GM18502 (cell line): ENCODE measurements around the gene CARM1.

ENCODE experiments used
- ATAC-seq: cut with Tn5 transposase; IDR thresholded peaks from one replicate; pipeline ENCODE4 v1.9.1; 2021; ENCODE audit warnings: mild to moderate bottlenecking; ENCODE audit not compliant: unreplicated experiment, poor library complexity

Gene CARM1

DNA sequence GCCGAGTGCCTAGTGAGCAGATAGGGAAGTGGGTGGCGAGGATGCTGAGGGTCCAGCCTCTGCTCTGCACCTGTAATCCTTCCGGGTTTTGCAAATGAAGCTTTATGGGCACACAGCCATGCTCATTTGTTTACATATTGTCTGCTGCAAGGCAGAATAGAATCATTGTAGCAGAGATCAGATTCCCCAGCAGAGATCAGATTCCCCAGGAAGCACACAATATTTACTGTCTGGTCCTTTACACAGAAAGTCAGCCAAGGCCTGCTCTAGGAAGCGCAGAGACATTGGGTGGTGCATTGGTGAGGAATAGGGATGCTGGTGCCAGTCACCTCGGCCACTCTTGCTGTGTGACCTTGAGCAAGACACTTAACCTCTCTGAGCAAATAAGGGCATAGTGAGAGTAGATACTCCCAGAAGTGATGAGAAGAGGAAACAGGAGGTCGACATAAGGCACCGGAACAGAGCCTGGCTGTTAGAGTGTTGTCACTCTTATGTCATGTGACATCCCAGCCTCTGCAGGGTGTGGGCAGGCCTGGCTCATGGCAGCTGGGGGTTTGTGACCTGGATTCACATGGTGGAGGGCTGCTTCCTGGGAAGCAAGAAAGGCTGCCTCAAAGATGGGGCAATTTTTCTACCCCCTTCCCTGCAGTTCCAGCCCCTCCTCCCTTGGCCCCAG lies 25.6 kb downstream of the CARM1 start:
- no peak for ATAC-seq

DNA sequence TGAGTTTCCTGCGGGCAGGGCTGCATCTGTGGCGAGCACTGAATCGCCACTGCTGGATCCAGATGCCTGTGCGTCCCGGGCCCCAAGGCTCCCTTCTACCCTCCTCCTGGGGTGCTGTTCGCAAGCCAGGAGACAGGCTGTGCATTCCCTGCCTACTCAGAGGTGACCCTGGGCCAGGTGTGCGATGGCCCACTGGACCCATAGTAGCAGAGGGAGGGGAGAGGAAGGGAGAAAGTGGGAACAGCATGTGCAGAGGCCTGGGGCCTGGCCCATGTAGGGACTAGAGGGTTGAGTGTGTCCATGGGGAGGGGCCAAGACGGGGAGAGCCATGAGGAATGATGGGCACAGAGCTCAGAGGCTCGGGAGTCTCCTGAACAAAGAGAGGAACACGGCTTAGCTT lies 27.3 kb downstream of the CARM1 start:
- no peak for ATAC-seq

- no peak for ATAC-seq
Measured at GRCh38 chr19:10899151-10899653, 27.8 kb downstream of the CARM1 start.

- ATAC-seq = no peak
Measured at GRCh38 chr19:10907925-10908324, 36.6 kb downstream of the CARM1 start.

- ATAC-seq = no peak
Measured at GRCh38 chr19:10908380-10908960, 37.1 kb downstream of the CARM1 start.

DNA sequence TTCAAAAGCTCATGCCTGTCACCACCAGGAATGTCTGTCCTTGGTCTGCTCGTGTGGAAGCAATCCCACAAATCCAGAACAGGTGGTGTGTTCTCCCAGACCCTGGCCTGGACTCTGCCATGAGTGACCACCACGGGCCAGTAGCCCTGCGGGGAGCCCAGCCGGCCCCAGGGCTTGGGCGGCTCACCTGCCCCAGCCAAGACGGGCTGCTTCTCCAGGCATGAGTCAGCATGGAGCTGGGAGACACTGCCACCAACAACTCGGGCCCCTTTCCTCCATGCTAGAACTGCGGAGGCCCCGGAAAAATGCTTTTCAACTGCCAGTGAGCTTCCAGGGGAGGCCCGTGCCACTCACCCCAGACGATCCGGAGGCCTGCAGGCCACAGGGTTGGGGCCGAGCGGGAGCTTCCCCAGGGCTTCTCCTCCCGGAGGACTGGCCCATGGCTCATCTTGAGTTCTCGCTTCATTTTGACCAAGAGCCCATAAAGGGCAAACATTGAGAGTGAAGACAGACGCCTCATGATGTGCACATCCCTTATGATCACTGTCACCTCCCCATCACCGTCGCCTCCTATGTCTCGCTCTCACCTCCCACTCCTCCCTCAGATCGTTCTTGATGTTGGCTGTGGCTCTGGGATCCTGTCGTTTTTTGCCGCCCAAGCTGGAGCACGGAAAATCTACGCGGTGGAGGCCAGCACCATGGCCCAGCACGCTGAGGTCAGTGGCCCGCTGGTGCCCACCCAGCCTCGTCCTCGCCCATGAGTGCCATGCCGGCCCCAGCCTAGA lies 40.4 kb downstream of the CARM1 start:
- ATAC-seq = no peak

DNA sequence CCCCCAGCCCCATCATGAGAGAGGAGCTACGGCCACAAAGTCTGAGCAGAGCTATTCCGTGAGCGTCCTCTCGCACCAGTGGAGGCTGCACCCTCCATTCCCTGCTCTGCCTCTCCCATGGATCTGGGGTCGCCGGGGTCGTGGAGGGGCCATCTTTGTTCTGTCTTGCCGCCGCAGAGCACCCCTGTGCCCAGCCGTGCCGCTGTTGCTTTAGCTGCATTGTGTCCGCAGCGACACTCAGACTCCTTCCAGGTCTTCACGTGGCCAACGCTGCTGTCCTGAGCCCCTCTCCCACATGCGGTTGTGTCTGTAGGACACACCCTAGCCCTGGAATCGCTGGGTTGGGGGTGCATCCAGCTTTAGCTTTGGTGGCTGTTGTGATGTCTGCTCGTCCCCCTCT lies 41.3 kb downstream of the CARM1 start:
- ATAC-seq = no peak

- no peak for ATAC-seq
Measured at GRCh38 chr19:10913716-10914340, 42.5 kb downstream of the CARM1 start.

- ATAC-seq = no peak
Measured at GRCh38 chr19:10915130-10916091, 44.1 kb downstream of the CARM1 start.

DNA sequence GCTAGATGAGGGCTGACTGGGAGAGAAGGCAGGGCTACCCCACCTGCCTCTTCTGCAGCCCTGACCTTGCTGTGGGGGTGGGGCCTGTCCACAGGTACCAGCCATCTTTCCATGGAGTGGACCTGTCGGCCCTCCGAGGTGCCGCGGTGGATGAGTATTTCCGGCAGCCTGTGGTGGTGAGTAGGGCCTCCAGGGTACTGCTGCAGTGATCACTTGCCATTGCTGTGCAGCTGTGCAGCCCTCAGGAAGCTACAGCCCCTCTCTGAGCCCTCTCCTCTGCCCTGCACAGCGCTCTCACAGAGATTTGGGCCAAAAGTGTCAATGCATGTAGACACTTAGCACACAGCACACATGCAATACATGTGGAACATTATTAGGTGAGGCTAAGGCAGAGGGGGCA lies 45.2 kb downstream of the CARM1 start:
- ATAC-seq = no peak

GRCh38 chr19:10918359-10918758 lies 47.0 kb downstream of the CARM1 start:
- no peak for ATAC-seq

- no peak for ATAC-seq
Measured at GRCh38 chr19:10919352-10920287, 48.3 kb downstream of the CARM1 start.

- no peak for ATAC-seq
Measured at GRCh38 chr19:10920288-10920655, 48.9 kb downstream of the CARM1 start.

DNA sequence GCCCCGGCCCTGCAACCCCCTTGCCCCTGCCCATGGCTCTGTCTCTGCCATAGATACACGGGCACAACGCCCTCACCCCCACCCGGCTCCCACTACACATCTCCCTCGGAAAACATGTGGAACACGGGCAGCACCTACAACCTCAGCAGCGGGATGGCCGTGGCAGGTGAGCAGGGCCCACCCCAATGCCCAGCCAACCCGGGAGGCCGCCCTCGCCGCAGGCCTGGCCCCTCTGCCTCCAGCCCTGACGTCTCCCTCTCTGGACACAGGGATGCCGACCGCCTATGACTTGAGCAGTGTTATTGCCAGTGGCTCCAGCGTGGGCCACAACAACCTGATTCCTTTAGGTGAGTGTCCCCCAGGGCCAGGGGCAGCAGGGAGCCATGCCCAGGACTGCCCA lies 49.4 kb downstream of the CARM1 start:
- no peak for ATAC-seq

DNA sequence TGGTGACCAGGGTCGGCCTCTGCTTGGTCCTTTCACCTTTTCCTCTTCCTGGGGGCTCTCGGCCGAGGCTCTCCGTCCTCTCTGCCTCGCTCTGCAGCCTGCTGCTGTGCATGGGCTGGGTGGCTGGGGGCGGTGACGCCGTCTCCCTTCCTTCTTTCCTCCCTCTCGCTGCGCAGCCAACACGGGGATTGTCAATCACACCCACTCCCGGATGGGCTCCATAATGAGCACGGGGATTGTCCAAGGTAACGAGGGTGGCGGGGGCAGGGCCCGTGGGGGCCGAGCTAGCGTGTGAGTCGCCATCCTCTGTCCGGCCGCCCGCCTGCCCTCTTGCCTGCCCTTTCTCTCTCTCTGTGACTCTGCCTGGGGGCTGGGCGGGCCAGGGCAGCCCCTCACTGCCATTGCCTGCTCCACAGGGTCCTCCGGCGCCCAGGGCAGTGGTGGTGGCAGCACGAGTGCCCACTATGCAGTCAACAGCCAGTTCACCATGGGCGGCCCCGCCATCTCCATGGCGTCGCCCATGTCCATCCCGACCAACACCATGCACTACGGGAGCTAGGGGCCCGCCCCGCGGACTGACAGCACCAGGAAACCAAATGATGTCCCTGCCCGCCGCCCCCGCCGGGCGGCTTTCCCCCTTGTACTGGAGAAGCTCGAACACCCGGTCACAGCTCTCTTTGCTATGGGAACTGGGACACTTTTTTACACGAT lies 50.0 kb downstream of the CARM1 start:
- no peak for ATAC-seq

DNA sequence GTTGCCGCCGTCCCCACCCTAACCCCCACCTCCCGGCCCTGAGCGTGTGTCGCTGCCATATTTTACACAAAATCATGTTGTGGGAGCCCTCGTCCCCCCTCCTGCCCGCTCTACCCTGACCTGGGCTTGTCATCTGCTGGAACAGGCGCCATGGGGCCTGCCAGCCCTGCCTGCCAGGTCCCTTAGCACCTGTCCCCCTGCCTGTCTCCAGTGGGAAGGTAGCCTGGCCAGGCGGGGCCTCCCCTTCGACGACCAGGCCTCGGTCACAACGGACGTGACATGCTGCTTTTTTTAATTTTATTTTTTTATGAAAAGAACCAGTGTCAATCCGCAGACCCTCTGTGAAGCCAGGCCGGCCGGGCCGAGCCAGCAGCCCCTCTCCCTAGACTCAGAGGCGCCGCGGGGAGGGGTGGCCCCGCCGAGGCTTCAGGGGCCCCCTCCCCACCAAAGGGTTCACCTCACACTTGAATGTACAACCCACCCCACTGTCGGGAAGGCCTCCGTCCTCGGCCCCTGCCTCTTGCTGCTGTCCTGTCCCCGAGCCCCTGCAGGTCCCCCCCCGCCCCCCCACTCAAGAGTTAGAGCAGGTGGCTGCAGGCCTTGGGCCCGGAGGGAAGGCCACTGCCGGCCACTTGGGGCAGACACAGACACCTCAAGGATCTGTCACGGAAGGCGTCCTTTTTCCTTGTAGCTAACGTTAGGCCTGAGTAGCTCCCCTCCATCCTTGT lies 50.7 kb downstream of the CARM1 start:
- ATAC-seq = no peak

- ATAC-seq = no peak
Measured at GRCh38 chr19:10922638-10923014, 51.3 kb downstream of the CARM1 start.
